ENCODE measurements around the gene P2RY14.
"Not testable (repeated sequence)": the region's sequence is repeated elsewhere in the genome, so short reads cannot be mapped to it uniquely, and the experiment has no call there.

Gene P2RY14

DNA sequence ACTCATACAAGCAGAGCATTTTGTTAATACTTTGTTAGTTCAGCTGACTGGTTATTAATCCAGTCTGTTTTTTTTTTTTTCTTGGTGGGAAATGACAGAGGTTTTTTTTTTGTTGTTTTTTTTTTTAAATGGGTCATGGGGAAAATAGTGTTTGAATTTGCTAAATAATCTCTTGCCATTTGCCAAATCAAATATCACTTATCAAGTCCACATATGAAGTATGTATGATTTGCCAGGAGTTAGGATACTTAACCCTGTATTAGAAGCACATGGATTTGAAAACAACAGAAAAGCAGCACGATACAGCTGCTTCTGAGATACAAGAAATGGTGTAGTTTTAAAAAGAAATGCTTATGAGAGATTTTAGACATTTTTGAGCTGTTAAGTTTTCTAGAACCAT lies 21.6 kb downstream of the P2RY14 start:
- no peaks in the 10 kb centered on the region for H3K4me1 ChIP-seq (ENCODE audit: insufficient read depth, low read length, poor library complexity, severe bottlenecking)
- no peaks in the 10 kb centered on the region for H3K9me2 ChIP-seq (replicated peaks; ENCODE audit: low read depth, low read length)
- TF ChIP-seq EZH2phosphoT487 (IDR thresholded peaks at IDR 0.05; ENCODE audit: borderline replicate concordance) = no peak
- TF ChIP-seq, protein P1, sequence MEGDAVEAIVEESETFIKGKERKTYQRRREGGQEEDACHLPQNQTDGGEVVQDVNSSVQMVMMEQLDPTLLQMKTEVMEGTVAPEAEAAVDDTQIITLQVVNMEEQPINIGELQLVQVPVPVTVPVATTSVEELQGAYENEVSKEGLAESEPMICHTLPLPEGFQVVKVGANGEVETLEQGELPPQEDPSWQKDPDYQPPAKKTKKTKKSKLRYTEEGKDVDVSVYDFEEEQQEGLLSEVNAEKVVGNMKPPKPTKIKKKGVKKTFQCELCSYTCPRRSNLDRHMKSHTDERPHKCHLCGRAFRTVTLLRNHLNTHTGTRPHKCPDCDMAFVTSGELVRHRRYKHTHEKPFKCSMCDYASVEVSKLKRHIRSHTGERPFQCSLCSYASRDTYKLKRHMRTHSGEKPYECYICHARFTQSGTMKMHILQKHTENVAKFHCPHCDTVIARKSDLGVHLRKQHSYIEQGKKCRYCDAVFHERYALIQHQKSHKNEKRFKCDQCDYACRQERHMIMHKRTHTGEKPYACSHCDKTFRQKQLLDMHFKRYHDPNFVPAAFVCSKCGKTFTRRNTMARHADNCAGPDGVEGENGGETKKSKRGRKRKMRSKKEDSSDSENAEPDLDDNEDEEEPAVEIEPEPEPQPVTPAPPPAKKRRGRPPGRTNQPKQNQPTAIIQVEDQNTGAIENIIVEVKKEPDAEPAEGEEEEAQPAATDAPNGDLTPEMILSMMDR (conservative IDR thresholded peaks at IDR 0.05; ENCODE audit: low read length) = no peak
- H3K9me3 ChIP-seq (ENCODE audit: insufficient read depth, low read depth, low read length) = no peaks in the 10 kb centered on the region
- H3K4me3 ChIP-seq (ENCODE audit: low read length, poor library complexity, severe bottlenecking) = no peak overlapping the region
- peaks cover 15% of the 10 kb centered on the region for H3K36me3 ChIP-seq (ENCODE audit: insufficient read depth, low read length)
- no peak overlapping the region for H2AFZ ChIP-seq (ENCODE audit: low read length)
- no peaks in the 10 kb centered on the region for H3K27me3 ChIP-seq (ENCODE audit: insufficient read depth, low read length, poor library complexity, severe bottlenecking)
- H4K20me1 ChIP-seq (ENCODE audit: insufficient read depth, low read length, poor library complexity, severe bottlenecking) = no peaks in the 10 kb centered on the region
- no peaks in the 10 kb centered on the region for H3K79me2 ChIP-seq (ENCODE audit: insufficient read depth, low read length)
- H3F3A ChIP-seq (ENCODE audit: low read depth) = no peaks in the 10 kb centered on the region
- H3K9ac ChIP-seq (ENCODE audit: low read depth, low read length, poor library complexity, severe bottlenecking) = no peak overlapping the region
- no peak overlapping the region for H3K4me2 ChIP-seq (ENCODE audit: low read depth, low read length, poor library complexity, severe bottlenecking)

DNA sequence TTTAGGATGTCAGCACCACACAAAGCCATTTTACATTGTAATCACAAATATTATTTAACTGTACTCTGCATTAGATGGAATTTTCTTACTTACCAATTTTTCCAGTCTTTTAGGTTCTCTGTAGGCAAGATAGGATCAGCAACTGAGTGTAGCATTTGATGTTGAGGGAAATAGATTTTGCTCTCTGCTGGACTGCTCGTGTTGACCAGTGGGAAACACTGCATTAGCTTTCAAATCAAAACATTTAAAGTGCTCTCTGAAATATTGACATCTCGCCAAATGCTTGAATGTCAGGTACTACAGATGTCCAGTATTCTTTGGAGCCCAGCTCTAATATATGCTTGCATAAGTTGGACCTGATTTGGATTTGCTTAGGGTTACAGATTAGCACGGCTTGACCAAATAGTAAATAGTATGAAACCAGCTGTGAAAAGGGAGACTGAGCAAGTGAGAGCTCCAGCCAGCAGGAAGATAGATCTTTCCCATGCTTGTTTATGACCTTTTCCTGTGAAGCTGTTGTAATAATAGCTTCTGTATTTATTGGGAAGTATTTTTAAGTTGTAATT lies 29.5 kb downstream of the P2RY14 start:
- Histone ChIP-seq H3K36me3 (ENCODE audit: insufficient read depth, low read length) (no peaks in the 10 kb centered on the region), H3K4me3 (ENCODE audit: low read length, poor library complexity, severe bottlenecking) (no peak overlapping the region), H3K9me3 (ENCODE audit: insufficient read depth, low read depth, low read length) (no peaks in the 10 kb centered on the region), H4K20me1 (ENCODE audit: insufficient read depth, low read length, poor library complexity, severe bottlenecking) (no peaks in the 10 kb centered on the region), H3K9me2 (replicated peaks; ENCODE audit: low read depth, low read length) (no peaks in the 10 kb centered on the region), H3K79me2 (ENCODE audit: insufficient read depth, low read length) (no peaks in the 10 kb centered on the region), H2AFZ (ENCODE audit: low read length) (no peak overlapping the region), H3K9ac (ENCODE audit: low read depth, low read length, poor library complexity, severe bottlenecking) (no peak overlapping the region), H3F3A (ENCODE audit: low read depth) (no peaks in the 10 kb centered on the region), H3K27me3 (ENCODE audit: insufficient read depth, low read length, poor library complexity, severe bottlenecking) (no peaks in the 10 kb centered on the region), H3K4me2 (ENCODE audit: low read depth, low read length, poor library complexity, severe bottlenecking) (no peak overlapping the region), H3K4me1 (ENCODE audit: insufficient read depth, low read length, poor library complexity, severe bottlenecking) (no peaks in the 10 kb centered on the region)
- no peak for TF ChIP-seq EZH2phosphoT487 (IDR thresholded peaks at IDR 0.05; ENCODE audit: borderline replicate concordance)
- TF ChIP-seq, protein P1 (conservative IDR thresholded peaks at IDR 0.05; ENCODE audit: low read length) = no peak

DNA sequence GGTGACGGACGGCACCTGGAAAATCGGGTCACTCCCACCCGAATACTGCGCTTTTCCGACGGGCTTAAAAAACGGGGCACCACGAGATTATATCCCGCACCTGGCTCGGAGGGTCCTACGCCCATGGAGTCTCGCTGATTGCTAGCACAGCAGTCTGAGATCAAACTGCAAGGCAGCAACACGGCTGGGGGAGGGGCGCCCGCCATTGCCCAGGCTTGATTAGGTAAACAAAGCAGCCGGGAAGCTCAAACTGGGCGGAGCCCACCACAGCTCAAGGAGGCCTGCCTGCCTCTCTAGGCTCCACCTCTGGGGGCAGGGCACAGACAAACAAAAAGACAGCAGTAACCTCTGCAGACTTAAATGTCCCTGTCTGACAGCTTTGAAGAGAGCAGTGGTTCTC lies 36.3 kb downstream of the P2RY14 start:
- H3K4me3 ChIP-seq (ENCODE audit: low read length, poor library complexity, severe bottlenecking); H2AFZ ChIP-seq (ENCODE audit: low read length); H3K4me2 ChIP-seq (ENCODE audit: low read depth, low read length, poor library complexity, severe bottlenecking); H3K4me1 ChIP-seq (ENCODE audit: insufficient read depth, low read length, poor library complexity, severe bottlenecking); H3K9ac ChIP-seq (ENCODE audit: low read depth, low read length, poor library complexity, severe bottlenecking); H3K9me2 ChIP-seq (replicated peaks; ENCODE audit: low read depth, low read length); H3K27me3 ChIP-seq (ENCODE audit: insufficient read depth, low read length, poor library complexity, severe bottlenecking); H4K20me1 ChIP-seq (ENCODE audit: insufficient read depth, low read length, poor library complexity, severe bottlenecking); H3K36me3 ChIP-seq (ENCODE audit: insufficient read depth, low read length); H3K9me3 ChIP-seq (ENCODE audit: insufficient read depth, low read depth, low read length); H3F3A ChIP-seq (ENCODE audit: low read depth); H3K79me2 ChIP-seq (ENCODE audit: insufficient read depth, low read length): not testable (repeated sequence)

DNA sequence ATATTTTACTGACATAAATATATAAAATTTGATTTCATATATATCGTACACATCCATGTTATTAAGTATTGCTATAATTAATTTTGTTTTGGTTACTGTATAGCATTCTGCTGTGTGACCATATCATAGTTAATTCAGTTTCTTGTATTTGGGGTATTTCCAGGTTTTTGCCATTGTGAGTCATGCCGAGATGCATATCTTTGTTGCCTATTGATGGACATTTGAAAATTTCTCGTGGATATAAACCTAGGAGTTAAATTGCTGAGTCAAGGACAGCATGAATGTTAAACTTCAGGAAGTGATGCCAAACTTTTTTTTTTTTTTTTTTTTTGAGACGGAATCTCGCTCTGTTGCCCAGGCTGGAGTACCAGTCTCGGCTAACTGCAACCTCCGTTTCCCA lies 41.6 kb downstream of the P2RY14 start:
- Histone ChIP-seq H3K36me3 (ENCODE audit: insufficient read depth, low read length) (peaks cover 13% of the 10 kb centered on the region; the same call in 1 of the 2 replicates), H3F3A (ENCODE audit: low read depth) (no peaks in the 10 kb centered on the region), H3K79me2 (ENCODE audit: insufficient read depth, low read length) (no peaks in the 10 kb centered on the region), H3K9me2 (replicated peaks; ENCODE audit: low read depth, low read length) (no peaks in the 10 kb centered on the region), H4K20me1 (ENCODE audit: insufficient read depth, low read length, poor library complexity, severe bottlenecking) (no peaks in the 10 kb centered on the region), H3K4me3 (ENCODE audit: low read length, poor library complexity, severe bottlenecking) (no peak overlapping the region), H3K9me3 (ENCODE audit: insufficient read depth, low read depth, low read length) (no peaks in the 10 kb centered on the region), H3K27me3 (ENCODE audit: insufficient read depth, low read length, poor library complexity, severe bottlenecking) (no peaks in the 10 kb centered on the region), H3K9ac (ENCODE audit: low read depth, low read length, poor library complexity, severe bottlenecking) (no peak overlapping the region), H2AFZ (ENCODE audit: low read length) (no peak overlapping the region), H3K4me2 (ENCODE audit: low read depth, low read length, poor library complexity, severe bottlenecking) (no peak overlapping the region), H3K4me1 (ENCODE audit: insufficient read depth, low read length, poor library complexity, severe bottlenecking) (no peaks in the 10 kb centered on the region)
- TF ChIP-seq, protein P1 (conservative IDR thresholded peaks at IDR 0.05; ENCODE audit: low read length) = no peak
- TF ChIP-seq EZH2phosphoT487 (IDR thresholded peaks at IDR 0.05; ENCODE audit: borderline replicate concordance) = no peak

All from Loucy (cell line).